Measurements from ENCODE around the gene FAM174C.

DNA sequence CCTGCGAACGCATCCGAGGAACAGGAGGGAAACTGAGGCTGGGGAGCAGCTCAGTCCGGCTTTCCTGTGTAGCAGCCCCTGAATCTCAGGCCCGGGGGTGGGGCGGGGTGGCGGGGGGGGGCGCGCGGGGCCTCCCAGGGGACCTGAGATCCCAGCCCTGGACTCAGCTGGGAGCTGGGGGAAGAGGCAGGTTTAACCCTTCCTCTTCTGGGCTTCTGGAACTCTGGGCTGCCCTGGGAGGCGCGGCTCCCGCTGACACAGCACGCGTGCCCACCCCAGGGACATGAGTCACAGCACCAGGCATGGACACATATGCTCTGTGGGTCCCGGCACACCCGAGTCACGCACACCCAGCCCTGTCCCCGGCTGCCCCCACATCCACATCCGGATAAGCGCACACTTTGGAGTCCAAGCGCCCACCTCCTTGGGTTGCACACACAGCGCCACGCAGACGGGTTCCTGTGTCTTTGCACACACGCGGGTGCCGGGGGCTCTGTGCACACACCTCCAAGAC is 9.7 kb upstream of the FAM174C start:
- TF ChIP-seq POLR2A (IDR thresholded peaks at IDR 0.05) = no peak
- TF ChIP-seq, protein P1, sequence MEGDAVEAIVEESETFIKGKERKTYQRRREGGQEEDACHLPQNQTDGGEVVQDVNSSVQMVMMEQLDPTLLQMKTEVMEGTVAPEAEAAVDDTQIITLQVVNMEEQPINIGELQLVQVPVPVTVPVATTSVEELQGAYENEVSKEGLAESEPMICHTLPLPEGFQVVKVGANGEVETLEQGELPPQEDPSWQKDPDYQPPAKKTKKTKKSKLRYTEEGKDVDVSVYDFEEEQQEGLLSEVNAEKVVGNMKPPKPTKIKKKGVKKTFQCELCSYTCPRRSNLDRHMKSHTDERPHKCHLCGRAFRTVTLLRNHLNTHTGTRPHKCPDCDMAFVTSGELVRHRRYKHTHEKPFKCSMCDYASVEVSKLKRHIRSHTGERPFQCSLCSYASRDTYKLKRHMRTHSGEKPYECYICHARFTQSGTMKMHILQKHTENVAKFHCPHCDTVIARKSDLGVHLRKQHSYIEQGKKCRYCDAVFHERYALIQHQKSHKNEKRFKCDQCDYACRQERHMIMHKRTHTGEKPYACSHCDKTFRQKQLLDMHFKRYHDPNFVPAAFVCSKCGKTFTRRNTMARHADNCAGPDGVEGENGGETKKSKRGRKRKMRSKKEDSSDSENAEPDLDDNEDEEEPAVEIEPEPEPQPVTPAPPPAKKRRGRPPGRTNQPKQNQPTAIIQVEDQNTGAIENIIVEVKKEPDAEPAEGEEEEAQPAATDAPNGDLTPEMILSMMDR (IDR thresholded peaks at IDR 0.05 in 8 of 11, conservative IDR thresholded peaks at IDR 0.05 in 3 of 11) = no peak

Data from spleen (tissue), 7 donors.